Measurements from ENCODE around the gene SULT4A1.

The SULT4A1 gene

DNA sequence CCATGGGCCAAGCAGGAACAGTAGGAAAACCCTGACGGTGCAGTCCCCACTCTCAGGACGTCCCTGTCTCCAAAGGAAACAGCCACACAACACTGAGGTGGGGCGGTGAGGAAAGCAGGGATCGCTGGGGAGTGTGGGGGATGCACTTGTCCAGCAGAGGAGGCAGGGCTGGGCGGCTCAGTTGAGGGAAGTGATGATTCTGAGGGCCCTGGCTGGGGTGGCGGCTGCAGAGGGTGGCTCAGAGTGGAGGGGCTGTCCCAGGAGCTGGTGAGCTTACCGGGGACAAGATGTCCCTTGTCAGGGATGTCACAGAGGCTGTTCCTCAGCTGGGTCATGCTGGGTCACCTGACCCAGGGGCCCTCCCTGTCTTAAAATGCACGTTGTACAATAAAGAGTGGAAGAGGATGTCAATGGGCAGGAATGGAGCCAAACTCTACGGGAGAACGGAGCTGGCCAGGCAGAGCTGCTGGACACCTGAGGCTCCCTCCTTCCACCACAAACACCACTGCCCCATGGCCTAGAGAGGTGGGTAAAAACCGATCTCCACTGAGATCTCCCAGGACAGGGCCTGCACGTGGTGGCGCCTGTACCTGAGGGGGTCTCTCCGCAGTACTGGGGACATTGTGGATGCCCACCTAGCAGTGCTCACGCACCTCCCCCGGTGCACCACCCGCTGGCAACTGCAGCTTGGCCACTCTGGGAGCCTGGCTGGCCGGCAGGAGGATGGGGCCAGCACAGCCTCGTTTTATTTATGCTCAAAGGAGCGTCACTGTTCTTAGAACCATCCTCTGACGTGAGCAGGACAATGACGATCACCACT lies 40.5 kb downstream of the SULT4A1 start:
- H3K27me3 ChIP-seq (ENCODE audit: control insufficient read depth in 2 of 2, insufficient read depth in 2 of 2, low read length in 2 of 2): peaks cover 7 to 25% of the 10 kb centered on the region in 2 donors
- no peak overlapping the region for H3K27ac ChIP-seq (ENCODE audit: low read depth in 2 of 2, low read length in 2 of 2)
- H3K9ac ChIP-seq (ENCODE audit: low read depth in 1 of 2, low read length in 2 of 2): no peak overlapping the region
- no peaks in the 10 kb centered on the region for H3K4me1 ChIP-seq (ENCODE audit: control insufficient read depth in 2 of 2, insufficient read depth in 2 of 2, low read length in 2 of 2)
- H3K9me3 ChIP-seq (ENCODE audit: control insufficient read depth in 2 of 2, low read length in 2 of 2): no peaks in the 10 kb centered on the region
- H3K36me3 ChIP-seq (ENCODE audit: control insufficient read depth in 2 of 2, insufficient read depth in 2 of 2, low read length in 2 of 2): no peaks in the 10 kb centered on the region
- H3K4me3 ChIP-seq (ENCODE audit: low read length in 2 of 2): no peak overlapping the region

DNA sequence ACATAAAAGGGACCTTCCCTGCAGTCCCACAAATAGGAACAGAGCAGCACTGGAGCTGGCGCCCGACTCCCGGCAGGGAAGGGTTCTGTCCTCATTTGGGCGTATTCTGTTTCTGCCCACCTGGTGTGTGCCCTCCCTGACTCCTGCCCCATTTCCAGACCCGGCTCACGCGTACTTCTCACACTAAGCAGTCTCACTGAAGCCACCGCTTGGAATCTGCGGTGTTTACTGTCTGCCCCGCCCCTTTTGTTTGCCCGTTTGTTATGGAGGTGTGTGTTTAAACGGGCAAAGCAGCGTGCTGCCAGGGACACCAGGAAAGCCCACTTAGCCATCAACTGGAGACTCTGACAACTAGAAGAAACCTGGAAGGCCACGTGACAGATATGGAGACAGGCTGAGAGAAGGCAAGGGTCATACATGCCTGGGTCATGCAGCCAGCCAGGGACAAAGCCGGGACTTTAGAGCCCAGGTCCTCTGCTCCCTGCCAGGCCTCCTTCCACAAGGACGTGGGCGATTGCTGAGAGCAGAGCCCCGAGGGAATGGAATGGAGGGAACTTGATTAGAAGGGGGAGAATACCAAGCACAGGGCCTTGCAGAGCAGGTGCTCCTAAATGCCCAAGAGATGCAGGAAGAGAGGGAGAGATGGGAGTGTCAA lies 41.5 kb downstream of the SULT4A1 start:
- Histone ChIP-seq H3K27me3 (ENCODE audit: control insufficient read depth in 2 of 2, insufficient read depth in 2 of 2, low read length in 2 of 2) (peaks cover 7 to 25% of the 10 kb centered on the region in 2 donors), H3K4me1 (ENCODE audit: control insufficient read depth in 2 of 2, insufficient read depth in 2 of 2, low read length in 2 of 2) (no peaks in the 10 kb centered on the region), H3K27ac (ENCODE audit: low read depth in 2 of 2, low read length in 2 of 2) (no peak overlapping the region), H3K9me3 (ENCODE audit: control insufficient read depth in 2 of 2, low read length in 2 of 2) (no peaks in the 10 kb centered on the region), H3K4me3 (ENCODE audit: low read length in 2 of 2) (no peak overlapping the region), H3K36me3 (ENCODE audit: control insufficient read depth in 2 of 2, insufficient read depth in 2 of 2, low read length in 2 of 2) (no peaks in the 10 kb centered on the region), H3K9ac (ENCODE audit: low read depth in 1 of 2, low read length in 2 of 2) (no peak overlapping the region)

DNA sequence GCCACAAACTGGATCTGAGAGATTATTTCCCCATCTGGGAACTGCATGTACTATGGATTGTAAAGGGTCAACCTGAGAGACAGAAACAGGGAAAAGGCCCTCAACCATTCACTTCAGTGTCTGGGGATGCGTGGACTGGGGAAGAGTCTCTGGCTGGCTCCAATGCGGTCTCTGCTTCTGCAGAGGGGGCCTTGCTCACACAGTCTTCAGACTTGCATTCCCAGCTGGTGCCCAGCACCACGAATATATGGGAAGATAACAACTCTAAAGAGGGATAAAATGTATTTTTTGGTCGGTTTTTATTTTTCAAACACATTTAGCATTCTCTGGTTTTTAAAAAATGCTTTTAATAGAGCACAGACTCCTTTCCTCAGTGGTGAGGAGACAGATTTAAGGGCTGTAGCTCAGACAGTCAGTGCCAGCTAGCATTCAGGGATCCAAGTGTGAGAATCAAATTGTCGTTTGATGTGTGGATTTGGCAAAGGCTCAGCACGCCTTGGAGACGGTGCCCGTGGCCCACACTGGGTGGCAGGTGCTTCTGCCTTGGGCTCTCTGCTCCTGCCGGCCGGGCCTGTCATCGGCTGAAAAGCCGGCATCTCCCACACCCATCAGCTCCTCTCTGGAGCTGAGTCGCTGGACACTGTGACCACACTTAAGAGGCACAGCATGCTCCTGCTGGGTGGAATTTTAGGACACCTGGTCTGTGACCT lies 42.2 kb downstream of the SULT4A1 start:
- peaks cover 7 to 25% of the 10 kb centered on the region in 2 donors for H3K27me3 ChIP-seq (ENCODE audit: control insufficient read depth in 2 of 2, insufficient read depth in 2 of 2, low read length in 2 of 2)
- no peaks in the 10 kb centered on the region for H3K4me1 ChIP-seq (ENCODE audit: control insufficient read depth in 2 of 2, insufficient read depth in 2 of 2, low read length in 2 of 2)
- no peaks in the 10 kb centered on the region for H3K36me3 ChIP-seq (ENCODE audit: control insufficient read depth in 2 of 2, insufficient read depth in 2 of 2, low read length in 2 of 2)
- no peak overlapping the region for H3K27ac ChIP-seq (ENCODE audit: low read depth in 2 of 2, low read length in 2 of 2)
- no peaks in the 10 kb centered on the region for H3K9me3 ChIP-seq (ENCODE audit: control insufficient read depth in 2 of 2, low read length in 2 of 2)
- no peak overlapping the region for H3K4me3 ChIP-seq (ENCODE audit: low read length in 2 of 2)
- H3K9ac ChIP-seq (ENCODE audit: low read depth in 1 of 2, low read length in 2 of 2): no peak overlapping the region

DNA sequence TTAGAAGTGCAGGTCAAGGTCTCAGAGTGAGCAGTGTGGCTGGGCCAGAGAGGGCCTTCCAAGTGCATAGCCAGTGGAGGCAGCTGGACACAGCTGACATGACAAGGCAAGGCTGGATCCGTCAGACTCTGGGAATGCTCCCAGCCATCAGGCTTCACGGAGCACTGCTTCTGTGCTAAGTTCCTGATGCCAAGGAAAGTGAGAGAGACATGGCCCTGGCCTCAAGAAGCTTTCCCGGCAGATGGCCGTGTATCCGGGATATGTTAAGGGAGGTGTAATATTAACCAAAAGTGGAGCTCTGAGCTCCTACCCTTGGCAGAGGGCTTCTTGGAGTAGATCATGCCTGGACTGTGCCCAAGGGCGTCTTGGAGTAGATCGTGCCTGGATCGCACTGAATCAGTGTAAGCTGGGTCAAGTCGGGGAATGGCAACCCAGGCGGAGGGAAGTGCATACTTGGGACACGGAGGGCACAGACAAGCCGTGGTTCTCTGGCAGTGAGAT lies 42.8 kb downstream of the SULT4A1 start:
- Histone ChIP-seq H3K27me3 (ENCODE audit: control insufficient read depth in 2 of 2, insufficient read depth in 2 of 2, low read length in 2 of 2) (peaks cover 7 to 25% of the 10 kb centered on the region in 2 donors), H3K36me3 (ENCODE audit: control insufficient read depth in 2 of 2, insufficient read depth in 2 of 2, low read length in 2 of 2) (no peaks in the 10 kb centered on the region), H3K4me3 (ENCODE audit: low read length in 2 of 2) (no peak overlapping the region), H3K9ac (ENCODE audit: low read depth in 1 of 2, low read length in 2 of 2) (no peak overlapping the region), H3K27ac (ENCODE audit: low read depth in 2 of 2, low read length in 2 of 2) (no peak overlapping the region), H3K9me3 (ENCODE audit: control insufficient read depth in 2 of 2, low read length in 2 of 2) (no peaks in the 10 kb centered on the region), H3K4me1 (ENCODE audit: control insufficient read depth in 2 of 2, insufficient read depth in 2 of 2, low read length in 2 of 2) (no peaks in the 10 kb centered on the region)

DNA sequence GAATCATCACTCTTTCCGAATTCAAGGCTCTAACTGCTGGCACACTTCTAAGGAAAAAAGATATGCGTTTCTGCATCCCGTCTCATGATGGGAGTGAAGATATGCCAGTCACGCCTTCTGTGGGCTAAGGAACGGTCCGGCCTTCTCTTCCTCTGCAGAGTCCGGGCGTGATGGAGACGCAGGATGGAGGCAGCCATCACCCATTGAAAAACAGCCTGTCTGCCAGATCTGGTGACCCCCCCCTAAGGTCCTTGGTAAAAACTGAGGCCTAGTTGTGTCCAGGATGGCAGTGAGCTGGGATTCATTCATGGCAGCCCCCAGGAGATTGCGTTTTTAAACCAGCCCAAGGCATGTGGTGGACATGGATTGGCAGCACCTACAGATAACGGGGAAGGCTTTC lies 43.3 kb downstream of the SULT4A1 start:
- peaks cover 7 to 25% of the 10 kb centered on the region in 2 donors for H3K27me3 ChIP-seq (ENCODE audit: control insufficient read depth in 2 of 2, insufficient read depth in 2 of 2, low read length in 2 of 2)
- no peak overlapping the region for H3K27ac ChIP-seq (ENCODE audit: low read depth in 2 of 2, low read length in 2 of 2)
- H3K4me1 ChIP-seq (ENCODE audit: control insufficient read depth in 2 of 2, insufficient read depth in 2 of 2, low read length in 2 of 2): no peaks in the 10 kb centered on the region
- no peaks in the 10 kb centered on the region for H3K9me3 ChIP-seq (ENCODE audit: control insufficient read depth in 2 of 2, low read length in 2 of 2)
- H3K36me3 ChIP-seq (ENCODE audit: control insufficient read depth in 2 of 2, insufficient read depth in 2 of 2, low read length in 2 of 2): no peaks in the 10 kb centered on the region
- H3K4me3 ChIP-seq (ENCODE audit: low read length in 2 of 2): no peak overlapping the region
- H3K9ac ChIP-seq (ENCODE audit: low read depth in 1 of 2, low read length in 2 of 2): no peak overlapping the region

DNA sequence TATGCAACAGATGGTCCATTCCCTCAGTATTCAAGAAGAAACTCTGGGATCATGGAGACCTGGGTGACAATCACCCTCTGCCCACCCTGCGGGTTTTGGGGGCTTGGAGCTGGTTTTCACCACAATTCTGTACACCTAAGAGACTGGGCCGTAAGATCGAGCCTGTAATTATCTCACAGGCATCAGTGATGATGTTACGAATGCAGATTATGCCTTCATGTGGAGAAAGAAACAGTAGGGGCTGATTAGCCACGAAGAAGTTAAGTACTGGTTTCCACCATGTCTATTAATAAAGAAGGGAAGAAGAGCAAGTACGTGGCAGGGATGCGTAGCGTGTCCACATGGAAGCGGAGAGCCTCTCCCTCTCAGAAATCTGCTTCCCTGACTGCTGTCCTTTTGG lies 44.9 kb downstream of the SULT4A1 start:
- Histone ChIP-seq H3K4me1 (ENCODE audit: control insufficient read depth in 2 of 2, insufficient read depth in 2 of 2, low read length in 2 of 2) (peaks cover 6% of the 10 kb centered on the region in 2 donors), H3K9ac (ENCODE audit: low read depth in 1 of 2, low read length in 2 of 2) (no peak overlapping the region), H3K36me3 (ENCODE audit: control insufficient read depth in 2 of 2, insufficient read depth in 2 of 2, low read length in 2 of 2) (no peaks in the 10 kb centered on the region), H3K27me3 (ENCODE audit: control insufficient read depth in 2 of 2, insufficient read depth in 2 of 2, low read length in 2 of 2) (peaks cover 7 to 21% of the 10 kb centered on the region in 2 donors), H3K4me3 (ENCODE audit: low read length in 2 of 2) (no peak overlapping the region), H3K27ac (ENCODE audit: low read depth in 2 of 2, low read length in 2 of 2) (no peak overlapping the region), H3K9me3 (ENCODE audit: control insufficient read depth in 2 of 2, low read length in 2 of 2) (no peaks in the 10 kb centered on the region)

DNA sequence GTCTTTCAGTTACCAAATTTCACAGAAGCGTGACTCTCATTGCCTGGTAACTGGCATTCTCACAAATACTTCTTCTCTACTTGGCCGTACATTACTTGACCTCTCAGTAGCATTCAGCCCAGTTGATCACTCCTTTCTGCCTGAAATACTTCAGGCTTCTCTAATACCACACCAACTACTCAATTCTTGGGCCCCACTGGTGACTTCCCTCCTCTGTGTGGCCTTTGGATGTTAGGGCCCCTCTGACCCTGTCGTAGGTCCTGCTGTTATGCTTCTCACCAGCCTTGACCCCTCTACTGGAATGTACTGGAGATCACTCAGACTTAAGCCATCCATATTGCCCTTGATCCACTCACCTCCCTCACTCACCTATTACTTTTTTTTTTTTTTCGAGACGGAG lies 48.0 kb downstream of the SULT4A1 start:
- no peak overlapping the region for H3K4me3 ChIP-seq (ENCODE audit: low read length in 2 of 2)
- no peaks in the 10 kb centered on the region for H3K36me3 ChIP-seq (ENCODE audit: control insufficient read depth in 2 of 2, insufficient read depth in 2 of 2, low read length in 2 of 2)
- no peak overlapping the region for H3K27ac ChIP-seq (ENCODE audit: low read depth in 2 of 2, low read length in 2 of 2)
- H3K27me3 ChIP-seq (ENCODE audit: control insufficient read depth in 2 of 2, insufficient read depth in 2 of 2, low read length in 2 of 2): peaks cover 0 to under 1% of the 10 kb centered on the region in 2 donors
- H3K9ac ChIP-seq (ENCODE audit: low read depth in 1 of 2, low read length in 2 of 2): no peak overlapping the region
- no peaks in the 10 kb centered on the region for H3K9me3 ChIP-seq (ENCODE audit: control insufficient read depth in 2 of 2, low read length in 2 of 2)
- H3K4me1 ChIP-seq (ENCODE audit: control insufficient read depth in 2 of 2, insufficient read depth in 2 of 2, low read length in 2 of 2): peaks cover 8 to 13% of the 10 kb centered on the region in 2 donors

DNA sequence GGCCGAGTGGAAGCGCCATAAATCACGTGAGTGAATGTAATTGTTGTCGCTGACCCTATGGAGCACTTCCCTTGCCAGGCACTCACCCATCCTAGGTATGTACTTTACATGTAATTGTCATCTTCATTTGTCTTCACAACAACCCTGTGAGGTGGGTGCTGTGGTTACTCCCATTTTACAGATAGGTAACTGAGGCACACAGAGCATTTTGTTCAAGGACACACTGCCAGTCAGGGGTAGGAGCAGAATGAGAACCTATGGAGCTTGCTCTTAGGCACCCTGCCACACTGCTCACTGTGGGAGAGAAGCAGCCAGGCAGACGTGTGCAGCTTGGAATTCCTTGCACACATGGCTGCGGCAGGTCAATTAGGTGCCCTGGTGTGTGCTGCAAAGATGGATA lies 49.4 kb downstream of the SULT4A1 start:
- Histone ChIP-seq H3K36me3 (ENCODE audit: control insufficient read depth in 2 of 2, insufficient read depth in 2 of 2, low read length in 2 of 2) (no peaks in the 10 kb centered on the region), H3K9me3 (ENCODE audit: control insufficient read depth in 2 of 2, low read length in 2 of 2) (no peaks in the 10 kb centered on the region), H3K27me3 (ENCODE audit: control insufficient read depth in 2 of 2, insufficient read depth in 2 of 2, low read length in 2 of 2) (no peaks in the 10 kb centered on the region), H3K4me3 (ENCODE audit: low read length in 2 of 2) (peak overlapping the region; percentile 90 to 98), H3K9ac (ENCODE audit: low read depth in 1 of 2, low read length in 2 of 2) (peak overlapping the region; percentile 79 to 94), H3K27ac (ENCODE audit: low read depth in 2 of 2, low read length in 2 of 2) (no peak overlapping the region), H3K4me1 (ENCODE audit: control insufficient read depth in 2 of 2, insufficient read depth in 2 of 2, low read length in 2 of 2) (peaks cover 8 to 13% of the 10 kb centered on the region in 2 donors)

DNA sequence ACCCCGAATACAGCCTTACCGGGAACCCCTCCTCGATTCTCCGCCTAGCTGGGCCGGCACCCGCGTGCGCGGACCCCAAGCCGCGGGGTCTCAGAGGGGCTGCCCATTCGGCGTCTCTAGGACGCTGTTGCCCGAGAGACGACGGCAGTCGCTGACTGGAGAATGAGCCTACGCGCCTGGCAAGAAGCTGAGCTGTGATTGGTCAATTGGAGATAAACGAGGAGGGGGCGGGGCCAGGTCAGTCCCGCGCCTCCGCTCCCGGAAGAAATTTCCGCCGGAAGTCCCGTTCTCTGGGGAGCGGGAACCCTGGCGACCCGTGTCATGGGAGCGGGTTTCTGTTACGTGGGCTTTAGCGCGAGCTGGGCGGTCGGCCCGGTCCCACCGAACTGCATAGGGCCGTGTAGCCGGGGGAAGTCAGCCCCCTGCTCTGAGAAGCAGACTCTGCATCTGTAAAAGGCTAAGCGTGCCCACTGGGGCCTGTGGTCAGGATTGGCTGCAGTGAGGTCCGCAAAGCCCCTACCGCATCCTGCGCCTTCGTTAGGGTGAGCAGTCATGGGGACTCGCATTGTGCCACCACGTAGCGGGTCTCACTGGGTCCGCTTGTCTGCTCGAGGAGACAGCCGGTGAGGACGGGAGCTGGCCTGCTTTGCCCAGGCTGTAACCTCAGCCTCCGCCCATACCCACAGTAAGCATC lies 50.0 kb downstream of the SULT4A1 start, which contains the start of gene EFCAB6:
Gene EFCAB6, minus strand, starts transcription at position 157 of the 694 bp plus-strand sequence. CDS start 29,987 bp downstream, outside the sequence.
- H3K9me3 ChIP-seq (ENCODE audit: control insufficient read depth in 2 of 2, low read length in 2 of 2): no peaks in the 10 kb centered on the region
- H3K9ac ChIP-seq (ENCODE audit: low read depth in 1 of 2, low read length in 2 of 2): peak within 1 kb of the TSS; percentile 79 to 94
- H3K4me1 ChIP-seq (ENCODE audit: control insufficient read depth in 2 of 2, insufficient read depth in 2 of 2, low read length in 2 of 2): peaks cover 8 to 13% of the 10 kb centered on the region in 2 donors
- no peaks in the 10 kb centered on the region for H3K36me3 ChIP-seq (ENCODE audit: control insufficient read depth in 2 of 2, insufficient read depth in 2 of 2, low read length in 2 of 2)
- H3K27me3 ChIP-seq (ENCODE audit: control insufficient read depth in 2 of 2, insufficient read depth in 2 of 2, low read length in 2 of 2): no peaks in the 10 kb centered on the region
- peak within 1 kb of the TSS; percentile 60 to 67 for H3K27ac ChIP-seq (ENCODE audit: low read depth in 2 of 2, low read length in 2 of 2)
- H3K4me3 ChIP-seq (ENCODE audit: low read length in 2 of 2): peak within 1 kb of the TSS; percentile 90 to 98
